COLO668 (cell line): Measurements from ENCODE around the gene CBFA2T2.
"Not testable (repeated sequence)": the region's sequence is repeated elsewhere in the genome, so short reads cannot be mapped to it uniquely, and the experiment has no call there.

Source experiments
- DNase-seq: peaks from one replicate; lab custom pipeline; 2025; ENCODE audit not compliant: unreplicated experiment; lab: John Stamatoyannopoulos, UW

The CBFA2T2 gene

GRCh38 chr20:33569802-33570391 is 80.0 kb downstream of the CBFA2T2 start:
- no peak for DNase-seq

- no peak for DNase-seq
These were observed 80.8 kb downstream of the CBFA2T2 start for GRCh38 chr20:33570743-33571142.

- DNase-seq, result not testable (repeated sequence)
These were observed 83.4 kb downstream of the CBFA2T2 start for GRCh38 chr20:33573268-33573667.

- no peak for DNase-seq
These were observed 85.4 kb downstream of the CBFA2T2 start for GRCh38 chr20:33575282-33575681.

GRCh38 chr20:33576432-33577125 is 86.7 kb downstream of the CBFA2T2 start:
- peak; percentile 33 for DNase-seq

- DNase-seq, result no peak
These were observed 88.6 kb downstream of the CBFA2T2 start for GRCh38 chr20:33578510-33578909.

- DNase-seq, result no peak
These were observed 93.2 kb downstream of the CBFA2T2 start for GRCh38 chr20:33583143-33583542.

- no peak for DNase-seq
These were observed 95.1 kb downstream of the CBFA2T2 start for GRCh38 chr20:33584976-33585375.

- no peak for DNase-seq
These were observed 95.5 kb downstream of the CBFA2T2 start for GRCh38 chr20:33585413-33585812.

- DNase-seq, result peak; percentile 18
These were observed 99.2 kb downstream of the CBFA2T2 start for GRCh38 chr20:33589059-33589458.

- DNase-seq, result not testable (repeated sequence)
These were observed 102.0 kb downstream of the CBFA2T2 start for GRCh38 chr20:33591901-33592300.

GRCh38 chr20:33594743-33595142 is 104.8 kb downstream of the CBFA2T2 start:
- DNase-seq, result no peak

GRCh38 chr20:33600414-33600813 is 110.5 kb downstream of the CBFA2T2 start:
- DNase-seq, result no peak

- DNase-seq, result no peak
These were observed 111.1 kb downstream of the CBFA2T2 start for GRCh38 chr20:33600981-33601380.

GRCh38 chr20:33601861-33602260 is 112.0 kb downstream of the CBFA2T2 start:
- no peak for DNase-seq

GRCh38 chr20:33602826-33603590 is 113.1 kb downstream of the CBFA2T2 start:
- no peak for DNase-seq

GRCh38 chr20:33604084-33604990 is 114.4 kb downstream of the CBFA2T2 start:
- no peak for DNase-seq

GRCh38 chr20:33604991-33605370 is 115.1 kb downstream of the CBFA2T2 start:
- no peak for DNase-seq

- DNase-seq, result no peak
These were observed 116.3 kb downstream of the CBFA2T2 start for GRCh38 chr20:33606118-33606771.

- no peak for DNase-seq
These were observed 119.6 kb downstream of the CBFA2T2 start for GRCh38 chr20:33609504-33609903.

- no peak for DNase-seq
These were observed 121.2 kb downstream of the CBFA2T2 start for GRCh38 chr20:33611106-33611505.
